Activated naive CD8-positive, alpha-beta T cell treated with anti-CD3 and anti-CD28 coated beads, Interleukin-2, amount 50 U/mL, for 16 hours (primary cell): ENCODE results near the gene SDK1.
"Not testable (repeated sequence)": the region's sequence is repeated elsewhere in the genome, so short reads cannot be mapped to it uniquely, and the experiment has no call there.

ENCODE experiments used
- DNase-seq: peaks from one replicate; pipeline ENCODE4 v3.0.0-alpha.2; 2020; ENCODE audit warnings: low read depth, low spot score

SDK1 gene

DNA sequence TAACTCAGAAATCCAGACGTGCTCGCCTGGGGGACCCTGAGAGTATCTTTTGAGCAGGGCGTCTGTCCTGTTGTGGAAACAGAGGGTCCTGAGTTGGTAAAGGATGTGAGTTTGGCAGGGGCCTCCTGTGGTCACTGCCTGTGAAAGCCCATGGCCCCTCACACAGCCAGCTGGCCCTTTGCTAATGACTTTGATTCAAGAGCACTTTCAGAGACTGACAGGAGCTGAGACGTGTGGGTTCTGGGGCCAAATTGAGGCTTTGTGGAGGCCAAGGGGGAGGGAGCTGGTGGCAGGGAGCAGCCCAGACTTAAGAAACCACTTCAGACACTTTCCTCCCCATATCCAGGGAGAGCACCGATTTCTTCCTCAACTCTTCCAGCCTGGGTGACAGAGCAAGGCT lies 921.6 kb downstream of the SDK1 start:
- no peak for DNase-seq

- DNase-seq = no peak
Measured at GRCh38 chr7:4225361-4225771, 924.3 kb downstream of the SDK1 start.

DNA sequence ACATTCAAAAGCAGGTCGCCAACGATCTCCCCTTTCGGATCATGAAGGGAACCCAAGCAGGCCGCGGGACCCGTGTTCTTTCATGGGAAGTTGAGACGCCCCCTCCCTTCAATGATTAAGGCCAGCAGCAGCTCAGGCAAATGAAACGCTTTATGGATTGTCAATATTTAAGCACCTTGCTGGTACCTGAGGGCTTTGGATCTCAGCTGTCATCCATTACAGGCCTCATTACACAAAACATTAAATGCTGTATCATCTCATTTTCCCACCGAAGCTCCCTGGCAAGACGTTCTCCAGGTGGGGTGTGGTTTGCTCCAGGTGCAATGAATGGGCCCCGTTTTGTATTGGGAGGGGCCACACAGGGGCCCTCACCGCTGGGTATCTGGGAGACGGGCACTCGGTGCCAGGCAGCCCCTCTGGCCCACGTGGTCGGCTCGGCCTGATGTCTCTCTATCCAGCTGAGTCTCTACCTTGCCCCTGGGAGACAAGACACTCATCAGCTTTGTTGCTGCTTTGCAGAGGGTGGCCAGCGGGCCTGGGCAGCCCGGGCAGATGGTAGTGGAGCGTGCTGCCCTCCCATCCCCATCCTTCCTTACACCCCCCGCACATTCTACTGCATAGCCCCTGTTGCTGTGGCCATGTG lies 925.0 kb downstream of the SDK1 start:
- no peak for DNase-seq

DNA sequence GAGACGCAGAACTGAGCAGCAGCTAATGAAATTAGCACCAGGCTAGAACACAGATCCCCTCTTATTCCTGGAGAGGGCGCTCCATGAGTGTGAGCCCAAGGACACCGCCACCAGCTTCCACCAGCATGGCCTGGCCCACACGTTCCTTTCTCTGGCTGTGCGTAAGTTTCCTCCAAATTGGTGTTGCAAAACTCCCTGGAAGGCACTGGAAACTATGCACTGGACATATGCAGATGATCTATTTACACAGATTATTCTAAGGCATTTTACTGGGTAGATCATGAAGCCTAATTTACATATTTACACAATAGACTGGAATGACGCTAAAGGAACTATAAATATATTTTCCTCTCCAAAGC lies 925.5 kb downstream of the SDK1 start:
- DNase-seq = no peak

GRCh38 chr7:4227105-4228010 lies 926.3 kb downstream of the SDK1 start:
- DNase-seq = no peak

GRCh38 chr7:4230352-4230751 lies 929.3 kb downstream of the SDK1 start:
- no peak for DNase-seq

GRCh38 chr7:4233146-4233545 lies 932.1 kb downstream of the SDK1 start:
- no peak for DNase-seq

- no peak for DNase-seq
Measured at GRCh38 chr7:4233621-4234497, 932.8 kb downstream of the SDK1 start.

GRCh38 chr7:4234498-4234855 lies 933.4 kb downstream of the SDK1 start:
- DNase-seq = no peak

GRCh38 chr7:4234886-4235285 lies 933.8 kb downstream of the SDK1 start:
- no peak for DNase-seq

DNA sequence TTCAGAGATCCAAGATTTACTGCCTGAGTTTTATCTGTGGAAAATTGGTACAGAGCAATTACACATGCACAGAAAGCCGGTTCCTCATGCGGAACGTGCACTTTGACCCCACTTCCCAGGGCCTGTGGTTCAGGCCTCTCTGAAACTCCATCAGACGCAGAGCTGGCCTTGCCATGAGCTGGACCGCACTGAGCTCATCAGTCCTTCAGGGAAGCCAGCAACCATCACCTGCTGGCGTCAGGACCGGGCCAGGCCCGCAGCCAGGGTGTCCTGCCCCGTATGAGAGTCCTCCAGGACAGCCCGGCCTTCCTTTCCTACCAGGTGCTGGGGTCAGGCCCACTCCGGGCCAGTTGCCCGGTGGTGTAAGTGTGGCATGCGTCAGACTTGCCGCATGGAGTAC lies 934.5 kb downstream of the SDK1 start:
- DNase-seq = no peak

- no peak for DNase-seq
Measured at GRCh38 chr7:4236389-4236788, 935.3 kb downstream of the SDK1 start.

DNA sequence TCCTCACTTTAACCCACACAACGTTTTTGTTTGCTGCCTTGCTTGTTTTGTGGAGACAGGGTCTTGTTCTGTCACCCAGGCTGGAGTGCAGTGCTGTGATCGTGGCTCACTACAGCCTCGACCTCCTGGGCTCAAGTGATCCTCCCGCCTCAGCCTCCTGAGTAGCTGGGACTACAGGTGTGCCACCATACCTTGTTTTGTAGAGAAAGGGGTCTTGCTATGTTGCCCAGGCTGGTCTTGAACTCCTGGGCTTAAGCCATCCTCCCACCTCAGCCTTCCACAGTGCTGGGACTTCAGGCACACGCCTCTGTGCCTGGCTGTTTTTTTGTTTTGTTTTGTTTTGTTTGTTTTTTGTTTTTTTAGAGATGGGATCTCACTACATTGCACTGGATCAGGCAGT lies 935.8 kb downstream of the SDK1 start:
- DNase-seq = not testable (repeated sequence)

GRCh38 chr7:4237296-4238235 lies 936.5 kb downstream of the SDK1 start:
- no peak for DNase-seq

DNA sequence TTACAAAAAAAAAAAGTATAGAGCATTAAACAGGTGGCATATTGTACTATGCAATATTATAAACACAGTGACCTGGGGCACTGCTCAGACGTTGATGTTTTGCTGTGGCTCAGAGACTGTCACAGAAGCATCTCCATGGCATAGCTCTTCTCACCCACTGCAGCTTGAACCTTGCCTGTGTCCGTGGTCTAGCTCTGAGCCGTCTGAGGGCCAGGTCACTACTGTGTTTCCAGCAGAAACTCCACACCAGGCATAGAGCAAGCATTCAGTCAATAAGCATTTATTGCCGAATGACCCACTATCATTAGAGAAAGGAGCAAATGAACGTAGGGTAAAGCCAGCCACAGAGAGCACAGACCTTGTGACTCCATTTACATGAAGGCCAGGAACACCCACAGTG lies 937.8 kb downstream of the SDK1 start:
- DNase-seq = no peak

GRCh38 chr7:4240042-4240441 lies 939.0 kb downstream of the SDK1 start:
- no peak for DNase-seq

GRCh38 chr7:4240520-4241303 lies 939.7 kb downstream of the SDK1 start:
- no peak for DNase-seq

DNA sequence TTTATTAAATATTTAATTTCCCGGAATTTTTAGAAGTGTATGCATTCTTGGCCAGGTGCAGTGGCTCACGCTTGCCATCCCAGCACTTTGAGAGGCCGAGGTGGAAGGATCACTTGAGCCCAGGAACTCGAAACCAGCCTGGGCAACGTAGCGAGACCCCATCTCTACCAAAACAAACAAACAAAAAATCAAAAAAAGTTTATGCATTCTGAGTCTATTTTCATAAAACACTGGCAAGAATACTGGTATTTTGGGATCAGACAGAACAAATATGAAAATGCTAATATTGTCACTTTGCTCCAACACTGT lies 940.2 kb downstream of the SDK1 start:
- no peak for DNase-seq

DNA sequence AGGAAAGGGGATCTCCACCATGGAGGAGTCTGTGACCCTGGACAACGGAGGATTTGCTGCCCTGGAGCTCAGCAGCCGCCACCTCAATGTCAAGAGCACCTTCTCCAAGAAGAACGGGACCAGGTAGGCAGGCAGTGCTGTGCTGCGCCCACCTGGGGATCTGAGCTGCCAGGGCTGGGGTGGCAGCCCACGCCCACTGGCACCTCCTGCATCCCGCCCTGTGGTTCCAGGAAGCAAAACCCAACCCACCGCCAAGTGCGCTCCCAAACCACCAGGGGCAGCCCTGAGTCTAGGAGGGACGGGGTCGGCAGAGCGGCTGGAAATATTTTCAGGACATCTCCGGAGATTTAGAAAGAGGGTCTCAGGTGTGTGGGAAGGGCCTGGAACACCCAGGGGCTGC lies 940.7 kb downstream of the SDK1 start:
- no peak for DNase-seq

DNA sequence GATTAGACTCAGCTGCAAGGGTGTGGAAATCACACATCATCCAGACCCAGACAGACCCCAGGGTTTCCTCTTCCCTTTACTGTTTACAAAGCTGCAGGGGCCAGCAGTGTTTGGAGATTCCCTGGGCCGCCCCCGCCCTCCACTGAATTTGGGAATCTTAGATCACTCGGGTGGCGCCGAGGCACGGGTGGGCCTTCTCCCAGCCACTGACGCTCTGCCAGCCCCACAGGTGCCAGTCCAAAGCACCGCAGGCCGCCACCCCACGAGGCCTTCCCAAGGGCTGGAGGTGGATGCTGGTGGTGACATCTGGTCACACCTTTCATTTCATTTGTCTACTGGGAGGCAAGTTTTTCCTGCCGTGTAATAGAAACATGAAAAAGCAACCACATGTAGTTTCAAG lies 941.7 kb downstream of the SDK1 start:
- no peak for DNase-seq

GRCh38 chr7:4244041-4244440 lies 943.0 kb downstream of the SDK1 start:
- DNase-seq = no peak
